Vagina (tissue), 2 donors: ENCODE measurements around the gene PLSCR2.

ENCODE experiments used
- POLR2AphosphoS5 ChIP-seq, 2 donors: sonication (generic); formaldehyde crosslinking; IDR thresholded peaks; one replicate each; pipeline ENCODE4 v1.9.0; 2017; ENCODE audit warnings: antibody characterized with exemption in 2 of 2, mild to moderate bottlenecking in 2 of 2, low read depth in 1 of 2; ENCODE audit not compliant: insufficient read depth in 1 of 2
- TF ChIP-seq, protein P1 (sequence below), 3 experiments: fragments of 450-650 bp in 2 of 3; fragments of 200-600 bp in 1 of 3; sonication (generic) in 1 of 3; IDR thresholded peaks; one replicate each; pipeline ENCODE4 v1.5.1; 2017 to 2019; ENCODE audit warnings: antibody characterized with exemption in 3 of 3, mild to moderate bottlenecking in 2 of 3, moderate library complexity in 2 of 3

DNA sequence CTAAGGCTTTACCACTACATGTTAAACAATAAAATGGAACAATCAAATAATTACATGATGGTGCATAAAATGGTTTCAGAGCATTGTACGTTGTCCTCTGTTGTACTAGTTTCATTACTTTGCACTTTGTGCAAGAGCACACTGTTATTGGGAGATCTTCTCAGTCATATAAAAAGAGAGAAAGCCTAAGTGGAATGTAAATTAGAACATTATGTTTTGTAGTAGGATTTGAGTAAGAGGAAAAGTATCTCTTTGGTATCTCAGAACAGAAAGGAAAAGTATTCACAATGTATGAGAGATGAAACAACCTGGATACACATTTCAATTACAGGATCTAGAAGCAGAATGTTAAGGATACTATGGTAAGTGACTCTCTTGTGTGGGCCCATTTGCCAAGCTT is 26.9 kb upstream of the PLSCR2 start:
- no peak for TF ChIP-seq POLR2AphosphoS5 (IDR thresholded peaks at IDR 0.05; ENCODE audit: insufficient read depth in 1 of 2, low read depth in 1 of 2)
- TF ChIP-seq, protein P1, sequence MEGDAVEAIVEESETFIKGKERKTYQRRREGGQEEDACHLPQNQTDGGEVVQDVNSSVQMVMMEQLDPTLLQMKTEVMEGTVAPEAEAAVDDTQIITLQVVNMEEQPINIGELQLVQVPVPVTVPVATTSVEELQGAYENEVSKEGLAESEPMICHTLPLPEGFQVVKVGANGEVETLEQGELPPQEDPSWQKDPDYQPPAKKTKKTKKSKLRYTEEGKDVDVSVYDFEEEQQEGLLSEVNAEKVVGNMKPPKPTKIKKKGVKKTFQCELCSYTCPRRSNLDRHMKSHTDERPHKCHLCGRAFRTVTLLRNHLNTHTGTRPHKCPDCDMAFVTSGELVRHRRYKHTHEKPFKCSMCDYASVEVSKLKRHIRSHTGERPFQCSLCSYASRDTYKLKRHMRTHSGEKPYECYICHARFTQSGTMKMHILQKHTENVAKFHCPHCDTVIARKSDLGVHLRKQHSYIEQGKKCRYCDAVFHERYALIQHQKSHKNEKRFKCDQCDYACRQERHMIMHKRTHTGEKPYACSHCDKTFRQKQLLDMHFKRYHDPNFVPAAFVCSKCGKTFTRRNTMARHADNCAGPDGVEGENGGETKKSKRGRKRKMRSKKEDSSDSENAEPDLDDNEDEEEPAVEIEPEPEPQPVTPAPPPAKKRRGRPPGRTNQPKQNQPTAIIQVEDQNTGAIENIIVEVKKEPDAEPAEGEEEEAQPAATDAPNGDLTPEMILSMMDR (IDR thresholded peaks at IDR 0.05) = no peak
